Suppressor macrophage (primary cell): ENCODE measurements around the gene NDNF.

ENCODE experiments used
- DNase-seq, 4 experiments: peaks; one replicate each; pipeline ENCODE4 v3.0.0-alpha.2; 2020 to 2022
- total RNA-seq, 17 experiments: gene quantifications; one replicate each; lab custom pipeline; 2026; ENCODE audit warnings: mixed read lengths in 6 of 17, inconsistent platforms in 3 of 17; lab: John Stamatoyannopoulos, UW

NDNF gene, protein sequence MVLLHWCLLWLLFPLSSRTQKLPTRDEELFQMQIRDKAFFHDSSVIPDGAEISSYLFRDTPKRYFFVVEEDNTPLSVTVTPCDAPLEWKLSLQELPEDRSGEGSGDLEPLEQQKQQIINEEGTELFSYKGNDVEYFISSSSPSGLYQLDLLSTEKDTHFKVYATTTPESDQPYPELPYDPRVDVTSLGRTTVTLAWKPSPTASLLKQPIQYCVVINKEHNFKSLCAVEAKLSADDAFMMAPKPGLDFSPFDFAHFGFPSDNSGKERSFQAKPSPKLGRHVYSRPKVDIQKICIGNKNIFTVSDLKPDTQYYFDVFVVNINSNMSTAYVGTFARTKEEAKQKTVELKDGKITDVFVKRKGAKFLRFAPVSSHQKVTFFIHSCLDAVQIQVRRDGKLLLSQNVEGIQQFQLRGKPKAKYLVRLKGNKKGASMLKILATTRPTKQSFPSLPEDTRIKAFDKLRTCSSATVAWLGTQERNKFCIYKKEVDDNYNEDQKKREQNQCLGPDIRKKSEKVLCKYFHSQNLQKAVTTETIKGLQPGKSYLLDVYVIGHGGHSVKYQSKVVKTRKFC
- total RNA-seq = 0 to 2.1 (median 0) reads per million in 17 experiments

DNA sequence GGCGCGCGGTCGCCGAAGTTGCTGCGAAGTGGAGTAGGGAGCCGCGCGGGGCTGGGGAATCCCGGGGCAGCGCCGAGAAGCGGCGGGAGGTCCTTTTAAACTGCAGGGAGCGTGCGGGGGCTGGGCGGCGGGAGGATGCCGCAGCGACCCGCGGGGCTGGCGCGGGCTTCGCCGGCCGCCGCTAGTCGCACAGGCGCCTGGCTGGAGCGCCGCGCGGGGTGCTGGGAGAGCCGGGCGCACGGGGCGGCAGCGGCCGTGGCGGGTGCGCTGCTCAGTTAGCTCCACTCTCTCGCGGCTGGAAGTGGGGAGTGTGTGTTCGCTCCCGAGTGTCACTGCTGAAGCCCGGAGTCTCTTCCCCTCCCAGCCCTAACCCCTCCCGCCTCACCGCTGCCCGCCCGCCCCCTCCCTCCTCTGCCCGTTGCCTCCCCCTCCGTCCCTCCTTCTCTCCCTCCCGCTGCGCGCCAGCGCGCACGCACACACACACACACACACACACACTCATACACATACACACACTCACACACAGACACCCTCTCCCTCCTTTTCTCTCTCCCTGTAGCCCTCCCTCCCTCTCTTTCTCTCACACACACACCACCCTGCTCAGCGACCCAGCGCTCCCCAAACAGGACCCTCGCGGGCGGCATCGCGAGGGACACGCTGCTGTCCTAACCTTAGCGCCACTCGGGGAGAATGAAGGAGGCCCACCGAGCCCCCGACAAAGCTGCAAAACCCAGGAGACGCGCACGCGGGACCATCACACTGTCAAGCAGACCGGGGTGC is at the start of gene NDNF:
Gene NDNF, minus strand, starts transcription at position 312 of the 780 bp plus-strand sequence. CDS start 26,698 bp downstream, outside the sequence.
- DNase-seq = peak; percentile 8 to 59 (median 34)

DNA sequence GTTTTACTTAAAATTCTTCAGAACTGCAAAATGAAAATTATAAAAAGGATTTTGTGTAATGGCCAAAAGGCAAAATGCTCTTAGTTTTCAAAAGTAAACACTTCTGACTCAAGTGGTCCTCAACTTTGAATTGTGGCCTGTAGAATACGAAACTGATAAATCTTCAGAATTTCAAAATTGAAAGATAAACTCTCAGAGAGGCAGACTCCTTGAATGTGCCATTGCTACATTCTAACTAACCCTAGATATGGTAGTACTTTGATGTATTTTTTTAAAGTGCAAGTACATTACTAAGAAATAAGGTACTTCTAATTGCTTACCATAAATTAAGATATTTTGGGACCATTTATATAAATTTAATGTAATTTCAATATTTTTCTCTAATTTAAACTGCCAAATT is 47.4 kb upstream of the NDNF start:
- DNase-seq = no peak

DNA sequence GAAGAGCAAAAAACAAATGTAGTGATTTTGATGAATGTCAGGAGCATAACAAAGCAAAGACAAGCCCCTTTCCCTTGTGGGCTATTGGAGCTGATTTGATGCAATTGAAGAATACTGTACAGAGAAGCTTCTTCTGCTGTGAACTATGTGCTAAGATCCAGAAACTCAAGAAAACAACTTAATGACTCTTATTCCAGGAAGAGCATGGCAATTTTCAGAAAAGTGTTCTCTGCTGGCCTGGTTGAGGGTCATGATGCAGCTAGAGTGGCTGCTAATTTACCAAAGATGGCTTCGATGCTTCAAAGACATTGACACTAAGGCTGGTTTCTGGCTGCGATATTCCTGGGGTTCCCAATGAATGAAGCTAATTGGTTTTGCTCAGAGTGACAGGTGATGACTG is 46.0 kb upstream of the NDNF start:
- DNase-seq = no peak

DNA sequence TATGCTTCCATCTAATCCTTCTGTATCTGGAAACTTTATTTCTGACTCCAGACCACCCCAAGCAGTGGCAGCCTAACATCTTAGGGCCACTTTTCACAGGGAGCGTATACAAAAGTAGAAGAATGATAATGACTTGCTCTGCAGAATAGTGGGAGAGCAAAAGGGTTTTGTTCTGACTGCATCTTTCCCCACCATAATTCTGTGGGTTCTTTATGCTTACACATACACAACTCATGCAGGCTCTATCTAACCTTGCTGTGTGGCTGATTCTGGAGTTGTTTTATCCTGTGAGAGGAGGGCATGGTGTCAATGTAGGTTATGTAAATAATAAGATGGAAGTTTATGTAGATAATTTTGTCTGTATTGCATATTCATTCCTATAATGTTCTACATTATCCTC is 42.4 kb upstream of the NDNF start:
- DNase-seq = no peak

DNA sequence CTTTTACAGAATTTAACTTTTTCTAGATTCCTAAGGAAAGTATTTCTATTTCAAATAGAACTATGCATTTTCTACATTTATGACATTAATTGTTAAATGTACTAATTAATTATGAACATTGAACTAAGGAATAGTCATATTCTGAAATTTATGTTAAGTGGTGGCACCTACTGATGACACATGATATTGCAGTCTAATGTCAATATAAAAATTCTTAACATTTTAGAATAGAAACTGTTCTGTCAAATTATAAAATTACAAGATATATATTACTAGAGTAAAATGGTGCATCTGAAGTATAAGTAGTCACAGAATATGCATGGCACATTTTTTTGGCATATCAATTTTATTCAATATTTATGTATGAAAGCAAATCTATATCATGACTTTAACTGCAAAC is 40.2 kb upstream of the NDNF start:
- DNase-seq = peak in 1 of 4 experiments; percentile 24

DNA sequence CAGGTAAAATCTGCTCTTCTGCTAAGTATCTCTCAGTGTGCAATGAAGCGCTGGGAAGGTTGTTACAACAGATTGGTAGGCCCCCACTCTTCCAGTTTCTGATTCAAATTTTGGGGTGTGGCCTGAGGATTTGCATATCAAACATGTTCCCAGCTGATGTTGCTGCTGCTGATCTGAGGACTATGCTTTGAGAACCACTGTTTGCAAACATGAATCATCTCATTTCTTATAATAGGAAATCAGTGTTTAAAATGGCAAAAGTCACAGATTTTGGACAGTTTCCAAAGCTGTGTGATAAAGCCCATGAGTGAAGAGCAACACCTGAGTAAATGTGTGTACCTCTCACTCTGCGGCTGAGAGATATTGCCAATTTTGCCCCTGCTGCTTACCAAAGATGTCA is 36.2 kb upstream of the NDNF start:
- no peak for DNase-seq

DNA sequence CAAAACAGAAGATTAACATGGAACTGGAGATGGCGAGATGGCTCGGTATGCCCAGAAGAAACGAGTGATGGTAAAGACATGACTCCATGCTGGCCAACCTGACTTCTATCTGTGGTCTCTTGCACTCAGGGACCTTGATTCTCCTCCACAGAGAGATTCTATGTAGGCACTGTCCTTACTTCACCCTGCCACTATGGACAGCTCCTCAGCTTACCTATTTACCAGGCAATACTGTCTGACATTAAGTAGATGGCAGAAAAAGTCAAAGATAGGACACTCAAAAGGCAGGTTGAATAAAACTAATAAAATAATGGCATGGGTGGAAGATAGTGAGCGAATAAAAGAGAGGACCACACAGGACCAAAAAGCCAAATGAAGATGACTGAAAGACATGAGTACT is 35.2 kb upstream of the NDNF start:
- no peak for DNase-seq

DNA sequence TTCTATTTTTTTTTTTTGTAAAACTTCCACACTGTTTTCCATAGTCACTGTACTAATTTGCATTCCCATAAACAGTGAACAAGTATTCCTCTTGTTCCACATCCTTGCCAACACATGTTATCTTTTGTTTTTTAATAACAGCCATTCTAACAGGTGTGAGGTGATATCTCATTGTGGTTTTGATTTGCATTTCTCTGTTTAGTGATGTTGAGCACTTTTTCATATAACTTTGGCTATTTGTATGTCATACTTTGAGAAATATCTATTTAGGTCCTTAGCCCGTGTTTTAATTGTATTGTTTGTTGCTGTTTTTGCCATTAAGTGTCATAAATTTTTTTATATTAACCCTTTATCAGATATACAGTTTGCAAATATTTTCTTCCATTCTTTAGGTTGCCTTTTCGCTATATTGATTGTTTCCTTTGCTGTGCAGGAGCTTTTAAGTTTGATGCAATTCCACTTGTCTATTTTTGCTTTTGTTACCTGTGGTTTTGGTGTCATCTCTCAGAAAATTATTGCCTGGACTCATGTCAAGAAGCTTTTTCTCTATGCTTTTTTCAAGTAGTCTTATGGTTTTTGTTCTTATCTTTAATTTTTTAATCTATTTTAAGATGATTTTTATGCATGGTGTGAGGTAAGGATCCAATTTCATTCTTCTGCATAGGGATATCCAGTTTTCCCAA is 27.9 kb upstream of the NDNF start:
- DNase-seq = no peak

DNA sequence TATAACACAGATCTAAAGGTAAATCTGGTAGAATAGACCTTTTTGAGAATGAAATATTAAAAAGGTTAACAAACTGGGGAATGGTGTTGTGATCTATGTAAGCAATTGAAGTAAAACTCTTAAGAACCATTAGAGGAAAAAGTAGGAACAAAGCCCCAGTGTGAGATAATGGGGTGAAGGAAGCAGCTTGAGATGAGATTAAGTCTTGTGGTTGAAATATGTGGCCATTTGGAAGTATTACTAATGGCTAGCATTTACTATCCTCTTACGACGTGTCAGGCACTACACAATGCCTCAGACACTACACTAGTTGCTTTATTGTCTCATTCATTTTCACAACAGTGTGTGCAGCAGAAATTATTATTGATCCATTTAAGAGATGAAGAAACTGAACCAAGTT is 25.9 kb upstream of the NDNF start:
- DNase-seq = no peak

DNA sequence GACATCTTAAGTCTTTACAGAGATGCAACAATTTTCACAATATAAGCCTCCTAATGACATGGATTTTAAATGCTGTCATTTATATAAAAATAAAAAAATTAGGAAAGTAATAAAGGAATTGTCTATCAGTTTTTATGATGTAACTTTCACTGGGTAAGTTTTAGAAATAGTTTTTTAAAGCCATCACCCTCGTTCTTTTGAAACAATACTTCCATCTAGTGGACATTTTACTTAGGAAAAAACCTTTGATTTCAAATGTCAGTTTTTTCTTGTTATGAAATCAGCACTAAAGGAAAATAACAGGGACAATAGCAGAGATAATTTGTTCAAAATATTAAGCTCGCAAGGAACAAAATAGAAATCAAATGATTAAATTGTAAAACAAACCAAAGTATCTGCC is 24.3 kb upstream of the NDNF start:
- DNase-seq = peak in 2 of 4 experiments; percentile 46 to 72

DNA sequence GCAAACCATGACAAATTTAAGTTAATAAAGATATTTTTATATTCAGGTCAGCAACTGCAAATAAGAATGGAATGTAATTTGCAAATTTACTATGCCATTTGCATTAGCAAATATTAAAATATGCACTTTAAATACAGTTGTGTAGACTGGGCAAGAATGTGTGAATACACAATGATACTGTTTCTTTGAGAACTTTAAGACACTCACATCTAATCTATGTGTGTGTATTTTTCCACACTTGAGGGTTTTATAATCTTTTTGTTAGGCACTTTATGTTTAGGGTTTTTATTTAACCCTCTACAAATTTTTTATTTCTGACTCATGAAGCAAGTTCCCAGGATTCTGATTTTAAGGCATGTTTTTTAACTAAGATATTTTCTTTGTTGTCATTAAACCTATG is 23.9 kb upstream of the NDNF start:
- no peak for DNase-seq

DNA sequence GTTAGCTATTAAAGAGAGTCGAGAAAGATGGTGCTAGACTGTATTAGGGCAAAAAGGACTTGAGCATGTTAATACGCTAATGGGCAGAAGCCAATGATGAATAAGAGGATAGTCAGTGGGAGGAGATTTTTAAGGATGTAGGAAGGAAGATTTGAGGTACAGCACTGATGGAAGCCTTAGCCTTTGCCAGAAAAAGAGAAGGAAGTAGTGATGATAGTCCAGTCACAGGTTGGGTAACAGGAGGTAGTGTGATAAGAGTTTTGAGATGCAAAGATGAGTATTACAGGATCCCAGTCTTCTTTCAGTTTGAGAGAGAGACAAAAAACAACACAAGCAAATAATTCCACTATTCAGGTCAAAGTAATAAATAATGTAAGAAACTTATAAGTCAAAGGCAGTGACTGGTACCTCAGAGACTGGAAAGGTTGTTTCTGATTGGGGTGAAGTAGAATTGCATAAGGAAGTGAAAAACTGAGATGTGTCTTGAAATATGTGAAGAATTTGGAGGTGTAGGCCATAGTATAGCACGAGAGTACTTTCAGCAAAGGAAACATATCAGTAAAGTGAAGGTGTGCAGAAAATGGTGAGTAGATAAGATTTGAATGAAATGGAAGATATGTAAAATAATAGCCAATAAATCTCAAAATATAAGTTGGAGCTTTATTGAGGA is 22.1 kb upstream of the NDNF start:
- no peak for DNase-seq

DNA sequence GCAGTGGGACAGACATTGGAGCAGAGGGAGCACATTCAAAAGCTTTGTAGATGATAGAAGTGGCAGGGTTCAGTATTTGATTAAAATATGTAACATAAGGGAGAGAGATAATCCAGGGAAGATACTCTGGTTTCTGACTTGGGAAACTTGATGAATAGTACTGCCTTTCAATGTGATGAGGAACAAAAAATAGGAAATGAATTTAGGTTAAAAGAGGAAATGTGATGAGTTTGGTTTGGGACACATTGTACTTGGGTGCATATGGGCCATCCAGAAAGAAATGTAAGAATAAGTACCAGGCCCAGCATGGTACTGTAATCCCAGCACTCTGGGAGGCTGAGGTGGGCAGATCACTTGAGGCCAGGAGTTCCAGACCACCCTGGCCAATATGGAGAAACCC is 20.9 kb upstream of the NDNF start:
- peak in 2 of 4 experiments; percentile 42 to 60 for DNase-seq

DNA sequence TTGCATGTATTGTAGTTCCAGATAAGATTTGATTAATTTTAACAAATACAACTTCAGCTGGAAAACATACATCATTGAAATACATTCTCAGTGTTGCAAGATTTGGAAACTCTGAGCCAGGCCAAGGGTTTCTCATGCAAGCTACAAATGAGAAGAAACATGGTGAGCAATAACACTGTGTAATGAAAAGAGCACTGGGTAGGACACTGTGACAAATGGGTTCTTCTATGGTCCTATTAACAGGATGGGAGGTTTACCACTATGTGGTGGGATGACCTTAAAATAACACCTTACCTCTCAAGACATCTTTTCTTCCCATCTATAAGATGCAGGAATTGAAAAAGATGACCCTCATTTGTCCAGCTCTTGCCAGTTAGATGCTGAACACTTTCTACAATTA is 19.6 kb upstream of the NDNF start:
- no peak for DNase-seq

DNA sequence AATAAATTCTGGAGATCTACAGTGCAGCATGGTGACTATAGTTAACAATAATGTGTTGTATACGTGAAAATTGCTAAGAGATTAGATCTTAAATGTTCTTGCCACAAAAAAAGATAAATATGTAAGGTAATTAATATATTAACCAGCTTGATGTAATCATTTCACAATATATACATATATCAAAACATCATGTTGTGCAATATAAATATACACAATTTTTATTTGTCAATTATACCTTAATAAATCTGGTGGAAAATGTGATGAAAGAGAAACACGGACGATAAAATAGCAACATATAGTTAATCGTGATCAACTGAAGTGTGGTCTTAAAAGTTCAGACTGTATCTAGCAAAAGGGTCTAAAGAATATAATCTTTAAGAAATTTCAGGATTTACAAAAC is 16.5 kb upstream of the NDNF start:
- DNase-seq = no peak

DNA sequence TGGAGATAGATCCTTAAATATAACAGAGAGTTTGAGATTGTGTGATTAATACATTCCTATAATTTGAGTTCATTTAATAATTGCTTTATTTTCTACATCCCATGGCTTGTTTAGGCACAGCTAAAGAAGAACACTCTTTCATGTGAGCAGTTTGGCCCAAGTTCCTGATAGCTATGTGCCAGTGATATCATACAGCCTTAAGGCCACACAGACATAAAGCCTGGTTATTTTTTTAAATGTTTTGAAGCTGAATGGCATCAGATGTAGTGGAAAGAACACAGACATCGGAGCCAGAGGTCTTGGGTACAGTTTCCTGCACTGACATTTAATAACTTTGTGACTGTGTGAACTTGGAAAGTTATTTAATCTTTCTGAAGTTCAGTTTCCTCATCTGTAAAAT is 7.0 kb upstream of the NDNF start:
- DNase-seq = no peak

DNA sequence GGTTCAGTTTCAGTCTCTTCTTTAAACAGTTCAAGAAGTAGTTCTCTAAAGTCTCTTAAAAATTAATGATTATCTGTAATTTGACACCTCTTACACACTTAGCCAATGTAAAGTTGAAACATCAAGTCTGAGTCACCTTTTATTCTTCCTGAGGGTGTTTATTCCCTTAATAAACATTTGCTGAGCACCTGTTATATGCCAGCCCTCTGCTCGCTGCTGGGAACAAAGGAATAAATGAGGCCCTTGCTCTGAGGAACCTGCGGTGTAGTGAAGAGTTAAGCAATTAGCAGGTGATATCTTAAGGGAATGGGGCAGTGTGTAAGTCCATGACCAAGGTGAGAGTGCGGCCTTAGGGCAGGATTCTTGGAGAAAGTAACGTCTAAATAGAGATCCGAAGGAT is 5.2 kb upstream of the NDNF start:
- DNase-seq = no peak

DNA sequence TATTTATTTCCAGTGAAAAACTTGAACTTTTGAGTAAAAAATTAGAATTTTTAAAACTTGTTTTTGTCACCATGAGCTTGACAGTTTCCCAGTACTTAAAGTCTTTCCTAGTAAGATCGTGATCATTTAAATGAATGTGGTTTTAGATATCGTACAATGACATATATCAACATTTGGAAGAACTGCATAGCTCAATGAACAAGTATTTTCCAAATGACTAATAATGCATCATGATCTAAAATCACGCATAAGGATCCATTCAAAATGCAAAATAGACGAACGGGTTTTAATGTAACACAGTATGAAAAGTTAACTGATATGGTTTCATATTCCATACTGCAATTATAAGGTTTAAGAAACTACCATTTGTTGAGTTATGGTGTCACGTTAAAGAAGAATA is 4.1 kb upstream of the NDNF start:
- DNase-seq = no peak

DNA sequence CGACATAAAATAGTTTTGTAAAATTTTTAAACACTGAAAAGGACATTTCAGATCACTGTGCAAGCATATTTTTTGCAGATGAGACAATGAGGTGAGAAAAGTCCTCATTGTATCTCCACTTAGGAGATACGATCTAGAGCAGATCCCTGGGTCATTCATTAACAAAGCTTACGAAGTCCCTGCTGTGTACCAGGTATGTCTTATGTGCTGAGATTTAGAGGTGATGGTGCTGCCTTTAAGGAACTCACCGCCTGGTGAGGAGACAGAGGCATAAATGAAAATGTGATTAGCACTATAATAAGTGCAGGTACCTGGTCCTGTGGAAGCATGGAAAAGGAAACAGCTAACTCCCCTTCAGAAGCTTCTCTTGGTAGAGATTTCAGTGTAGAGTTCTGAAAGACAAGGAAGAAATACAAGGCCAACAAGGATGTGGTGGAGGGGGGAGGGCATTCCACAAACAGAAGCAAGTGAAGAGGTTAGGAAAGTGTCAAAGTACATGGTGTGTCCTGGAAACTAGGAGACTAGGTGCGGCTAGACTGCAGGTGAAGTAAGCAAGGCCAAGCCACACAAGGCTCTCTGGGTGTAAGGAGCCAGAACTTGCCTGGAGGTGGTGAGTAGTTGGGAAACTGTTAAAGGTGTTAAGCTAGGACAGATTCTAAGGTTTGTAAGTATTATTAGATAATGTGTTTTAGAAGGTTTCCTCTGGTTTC is 1.5 kb upstream of the NDNF start:
- no peak for DNase-seq

DNA sequence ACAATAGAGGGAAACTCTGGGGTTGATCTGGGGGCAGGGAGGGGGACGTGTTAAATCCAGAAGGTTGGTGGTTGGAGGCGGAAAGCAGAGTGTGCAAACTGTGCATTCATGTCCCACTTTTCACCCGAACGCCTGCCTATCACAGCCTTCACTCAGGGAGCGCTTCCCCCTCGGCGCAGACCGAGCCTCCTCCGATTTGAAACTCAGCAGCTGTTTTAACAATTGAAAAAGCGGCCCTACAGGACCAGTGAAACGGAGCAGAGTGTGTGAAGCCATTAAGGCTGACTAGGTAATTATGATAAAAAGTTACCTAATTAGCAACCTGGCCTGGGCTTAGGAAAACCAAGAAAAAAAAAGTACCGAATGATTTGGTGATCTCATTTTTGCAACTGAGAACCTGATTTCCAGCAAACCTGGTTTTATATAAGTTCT is 685 bp upstream of the NDNF start:
- peak in 2 of 4 experiments; percentile 22 to 29 for DNase-seq

DNA sequence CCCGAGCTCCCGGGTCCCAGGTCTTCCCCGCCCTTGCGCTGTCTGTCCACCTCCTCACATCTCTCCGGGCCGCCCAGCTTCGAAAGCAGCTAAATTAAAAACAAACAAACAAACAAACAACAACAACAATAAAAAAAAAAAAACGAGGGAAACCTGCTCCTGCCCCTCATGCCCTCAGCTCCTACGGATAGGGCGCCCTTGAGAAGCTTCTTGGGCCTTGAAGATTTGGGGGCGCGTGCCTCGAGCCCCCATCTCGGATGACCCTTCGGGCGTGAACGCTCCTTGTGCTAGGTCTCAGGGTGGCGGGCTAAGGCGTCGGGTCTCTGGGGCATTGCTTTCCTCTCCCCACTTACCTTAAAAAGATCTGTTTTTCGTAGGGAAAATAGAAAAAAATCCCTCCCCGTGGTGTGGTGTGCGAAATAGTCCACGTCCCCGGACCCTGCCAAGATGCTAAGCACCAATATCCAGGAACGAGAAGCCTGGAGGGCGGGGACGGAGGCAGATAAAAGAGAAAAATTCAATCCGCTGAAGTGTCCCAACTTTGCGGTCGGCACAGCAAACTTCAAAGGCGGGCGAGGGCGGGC is 603 bp downstream of the NDNF start:
- no peak for DNase-seq
